H1 (cell line): ENCODE measurements around the gene CRKL. TPM values are rescaled to one million over a fixed set of nuclear protein-coding genes. Genes with fewer than 3 reads are reported as not detected.

Experiments used
- CTCF ChIA-PET: fragments of 300-600 bp; sonication (Branson Sonifier 250); formaldehyde crosslinking; loops from one replicate; lab custom pipeline; 2021; ENCODE audit not compliant: partially characterized antibody; lab: Charles Lee
- POLR2A ChIA-PET: fragments of 300-600 bp; sonication (Branson Sonifier 250); formaldehyde crosslinking; loops from one replicate; lab custom pipeline; 2021; ENCODE audit warnings: inconsistent platforms; ENCODE audit not compliant: partially characterized antibody; lab: Charles Lee
- DNase-seq, 2 experiments: peaks; one replicate each; pipeline versions ENCODE4 v3.0.0 to v3.0.0-alpha.2; 2010 to 2022; ENCODE audit warnings: low spot score in 2 of 2, low read depth in 1 of 2, mixed read lengths in 1 of 2
- FAIRE-seq: peaks from 2 replicates; lab custom pipeline; 2011; peaks lifted over from hg19 to GRCh38; lab: Jason Lieb, UNC
- H2AFZ ChIP-seq: 2 replicates; pipeline ENCODE4 v1.8.1; 2012; ENCODE audit warnings: low read length, inconsistent platforms
- H2AK5ac ChIP-seq: 2 replicates; pipeline ENCODE4 v1.6.1; 2013; ENCODE audit warnings: low read depth, low read length
- H2BK120ac ChIP-seq: replicated peaks from 2 replicates; pipeline ENCODE3; 2013; ENCODE audit warnings: low read depth, low read length, inconsistent platforms
- H2BK12ac ChIP-seq: 2 replicates; pipeline ENCODE4 v1.6.1; 2013; ENCODE audit warnings: low read depth, low read length
- H2BK15ac ChIP-seq: 2 replicates; pipeline ENCODE4 v1.6.1; 2013; ENCODE audit warnings: low read length
- H2BK20ac ChIP-seq: 2 replicates; pipeline ENCODE4 v1.6.1; 2013; ENCODE audit warnings: low read length
- H2BK5ac ChIP-seq: 2 replicates; pipeline ENCODE4 v1.6.1; 2013; ENCODE audit warnings: low read depth, low read length
- H3K14ac ChIP-seq: 2 replicates; pipeline ENCODE4 v1.6.1; 2013; ENCODE audit warnings: inconsistent platforms; ENCODE audit not compliant: insufficient read length
- H3K18ac ChIP-seq: 2 replicates; pipeline ENCODE4 v1.6.1; 2013; ENCODE audit warnings: low read length; ENCODE audit errors: extremely low read depth
- H3K23ac ChIP-seq: 2 replicates; pipeline ENCODE4 v1.6.1; 2013; ENCODE audit warnings: inconsistent platforms; ENCODE audit not compliant: insufficient read length
- H3K23me2 ChIP-seq: 2 replicates; pipeline ENCODE4 v1.6.1; 2013; ENCODE audit warnings: low read depth, low read length
- H3K27ac ChIP-seq: 2 replicates; pipeline ENCODE4 v1.6.1; 2011; ENCODE audit warnings: low read depth, low read length, inconsistent platforms
- H3K27me3 ChIP-seq, 4 experiments: replicated peaks in 1 of 4; 1 replicate in 1 of 4; 2 replicates in 3 of 4; pipeline versions ENCODE4 v1.6.1 to v1.8.1; 2011 to 2013; ENCODE audit warnings: low read length in 3 of 4, mild to moderate bottlenecking in 3 of 4, inconsistent platforms in 2 of 4, mixed read lengths in 2 of 4, moderate library complexity in 1 of 4; ENCODE audit not compliant: control insufficient read depth in 3 of 4, insufficient read depth in 3 of 4; ENCODE audit errors: extremely low read depth in 1 of 4
- H3K36me3 ChIP-seq, 4 experiments: 2 replicates each; pipeline versions ENCODE4 v1.6.1 to v1.8.1; 2011 to 2013; ENCODE audit warnings: mild to moderate bottlenecking in 4 of 4, low read length in 3 of 4, moderate library complexity in 2 of 4, control low read depth in 1 of 4, inconsistent platforms in 1 of 4; ENCODE audit not compliant: insufficient read depth in 4 of 4, control insufficient read depth in 2 of 4
- H3K4ac ChIP-seq: replicated peaks from 2 replicates; pipeline ENCODE3; 2013; ENCODE audit warnings: low read length, low read depth, mixed read lengths, inconsistent platforms; ENCODE audit not compliant: insufficient read length
- H3K4me1 ChIP-seq, 4 experiments: replicated peaks in 1 of 4; 1 replicate in 1 of 4; 2 replicates in 3 of 4; pipeline versions ENCODE4 v1.6.1 to v1.8.1; 2011 to 2013; ENCODE audit warnings: low read length in 3 of 4, inconsistent platforms in 2 of 4, mixed read lengths in 1 of 4; ENCODE audit not compliant: insufficient read depth in 4 of 4, control insufficient read depth in 3 of 4
- H3K4me2 ChIP-seq, 2 experiments: 2 replicates each; pipeline versions ENCODE4 v1.6.1 to v1.8.1; 2011 to 2013; ENCODE audit warnings: low read depth in 2 of 2, low read length in 2 of 2, control low read depth in 1 of 2, inconsistent platforms in 1 of 2, mild to moderate bottlenecking in 1 of 2; ENCODE audit not compliant: insufficient read depth in 1 of 2
- H3K4me3 ChIP-seq, 4 experiments: fragments of 200-600, 300-600 bp in 1 of 4; sonication (generic), shearing (Covaris generic), sonication (Bioruptor Twin) in 1 of 4; 2 replicates each; pipeline versions ENCODE4 v1.5.1 to v1.8.1; 2011 to 2016; ENCODE audit warnings: low read length in 4 of 4, low read depth in 3 of 4, control low read depth in 2 of 4, inconsistent platforms in 2 of 4, mild to moderate bottlenecking in 2 of 4, mixed read lengths in 1 of 4, moderate library complexity in 1 of 4; ENCODE audit not compliant: insufficient read depth in 2 of 4; ENCODE audit errors: extremely low read depth in 1 of 4
- H3K56ac ChIP-seq: replicated peaks from 2 replicates; pipeline ENCODE3; 2013; ENCODE audit warnings: low read depth, mild to moderate bottlenecking, mixed read lengths, low read length, inconsistent platforms; ENCODE audit not compliant: insufficient read length
- H3K79me1 ChIP-seq: 2 replicates; pipeline ENCODE4 v1.6.1; 2013; ENCODE audit warnings: low read depth, low read length, control low read depth
- H3K79me2 ChIP-seq, 2 experiments: 2 replicates each; pipeline versions ENCODE4 v1.6.1 to v1.8.1; 2012 to 2013; ENCODE audit warnings: low read length in 2 of 2, mild to moderate bottlenecking in 2 of 2, inconsistent platforms in 1 of 2; ENCODE audit not compliant: insufficient read depth in 2 of 2, control insufficient read depth in 1 of 2
- H3K9ac ChIP-seq, 4 experiments: replicated peaks in 1 of 4; 1 replicate in 1 of 4; 2 replicates in 3 of 4; pipeline versions ENCODE4 v1.6.1 to v1.8.1; 2011 to 2013; ENCODE audit warnings: low read depth in 3 of 4, low read length in 3 of 4, control low read depth in 2 of 4, mild to moderate bottlenecking in 2 of 4, moderate library complexity in 2 of 4, inconsistent platforms in 1 of 4; ENCODE audit errors: extremely low read depth in 1 of 4
- H3K9me3 ChIP-seq, 2 experiments: 2 replicates each; pipeline versions ENCODE4 v1.6.1 to v1.8.1; 2012 to 2013; ENCODE audit warnings: mild to moderate bottlenecking in 2 of 2, moderate library complexity in 2 of 2, control low read depth in 1 of 2, inconsistent platforms in 1 of 2, low read depth in 1 of 2, low read length in 1 of 2, mixed read lengths in 1 of 2; ENCODE audit not compliant: insufficient read depth in 2 of 2
- H4K20me1 ChIP-seq, 2 experiments: replicated peaks in 1 of 2; 2 replicates each; pipeline versions ENCODE3 to v1.8.1; 2011 to 2013; ENCODE audit warnings: inconsistent platforms in 2 of 2, low read length in 2 of 2, mild to moderate bottlenecking in 1 of 2; ENCODE audit not compliant: insufficient read depth in 2 of 2, control insufficient read depth in 1 of 2
- H4K5ac ChIP-seq: 2 replicates; pipeline ENCODE4 v1.6.1; 2013; ENCODE audit warnings: low read length, low read depth, mixed read lengths, inconsistent platforms; ENCODE audit not compliant: insufficient read length
- H4K8ac ChIP-seq: 2 replicates; pipeline ENCODE4 v1.8.0; 2013; ENCODE audit warnings: mild to moderate bottlenecking, moderate library complexity, low read length, inconsistent platforms; ENCODE audit not compliant: insufficient read depth; ENCODE audit errors: extremely low read depth
- H4K91ac ChIP-seq: replicated peaks from 2 replicates; pipeline ENCODE3; 2013; ENCODE audit warnings: low read length, mixed read lengths, inconsistent platforms; ENCODE audit not compliant: insufficient read length
- BACH1 ChIP-seq: IDR thresholded peaks from 2 replicates; pipeline ENCODE4 v1.6.1; 2012; ENCODE audit warnings: low read length, improper control_type of control experiment
- BCL11A ChIP-seq, 2 experiments: IDR thresholded peaks; one replicate each; pipeline ENCODE4 v1.6.1; 2011; ENCODE audit warnings: low read depth in 2 of 2, low read length in 2 of 2, mild to moderate bottlenecking in 2 of 2
- BRCA1 ChIP-seq: IDR thresholded peaks from 2 replicates; pipeline ENCODE4 v1.6.1; 2012; ENCODE audit warnings: low read depth, low read length, improper control_type of control experiment
- CHD2 ChIP-seq: IDR thresholded peaks from 2 replicates; pipeline ENCODE4 v1.6.1; 2012; ENCODE audit warnings: low read length, improper control_type of control experiment
- CREB1 ChIP-seq: IDR thresholded peaks from 2 replicates; pipeline ENCODE4 v1.6.1; 2012; ENCODE audit warnings: inconsistent platforms
- CTBP2 ChIP-seq: IDR thresholded peaks from 2 replicates; pipeline ENCODE4 v1.7.0; 2011; ENCODE audit warnings: borderline replicate concordance, mild to moderate bottlenecking, moderate library complexity, mixed read lengths, low read length; ENCODE audit not compliant: insufficient read depth, insufficient read length
- FOSL1 ChIP-seq: IDR thresholded peaks from 2 replicates; pipeline ENCODE4 v1.6.1; 2011; ENCODE audit warnings: mild to moderate bottlenecking, low read depth, low read length, moderate library complexity; ENCODE audit not compliant: insufficient read depth
- HDAC6 ChIP-seq: IDR thresholded peaks from one replicate; pipeline ENCODE4 v1.7.1; 2012; ENCODE audit warnings: low read depth, mild to moderate bottlenecking, inconsistent platforms, low read length, moderate library complexity
- KDM1A ChIP-seq: fragments of 200-600, 300-600 bp; sonication (generic); IDR thresholded peaks from 2 replicates; pipeline ENCODE4 v1.7.1; 2016; ENCODE audit warnings: mild to moderate bottlenecking, low read length, borderline replicate concordance
- NRF1 ChIP-seq: IDR thresholded peaks from 2 replicates; pipeline ENCODE4 v1.6.1; 2011; ENCODE audit warnings: mild to moderate bottlenecking, low read depth, low read length, improper control_type of control experiment
- RAD21 ChIP-seq, 2 experiments: IDR thresholded peaks in 1 of 2; conservative IDR thresholded peaks in 1 of 2; 2 replicates each; pipeline ENCODE4 v1.6.1; 2011; ENCODE audit warnings: low read depth in 2 of 2, low read length in 2 of 2, improper control_type of control experiment in 1 of 2, inconsistent platforms in 1 of 2, mild to moderate bottlenecking in 1 of 2, moderate library complexity in 1 of 2
- RFX5 ChIP-seq: IDR thresholded peaks from 2 replicates; pipeline ENCODE4 v1.6.1; 2011; ENCODE audit warnings: low read depth, low read length, improper control_type of control experiment, borderline replicate concordance
- RNF2 ChIP-seq: fragments of 200-900, 300-1000 bp; sonication (generic); IDR thresholded peaks from 2 replicates; pipeline ENCODE4 v1.7.1; 2016; ENCODE audit warnings: borderline replicate concordance, low read depth, mild to moderate bottlenecking, antibody characterized with exemption, low read length; ENCODE audit not compliant: poor library complexity, severe bottlenecking; ENCODE audit errors: missing control alignments
- TEAD4 ChIP-seq: IDR thresholded peaks from 2 replicates; pipeline ENCODE4 v1.6.1; 2012; ENCODE audit warnings: low read depth, low read length, inconsistent platforms, mixed read lengths
- WGBS, 2 experiments: shearing (Covaris generic) in 1 of 2; methylation state at CpG; one replicate each; pipeline versions ENCODE4 v1.1.6 to v1.1.7; 2013 to 2015; ENCODE audit warnings: low lambda C conversion rate in 2 of 2, mixed read lengths in 2 of 2, inconsistent platforms in 1 of 2, low coverage in 1 of 2, missing lambda C conversion rate in 1 of 2; ENCODE audit not compliant: insufficient replicate concordance in 2 of 2, insufficient coverage in 1 of 2, insufficient read length in 1 of 2; ENCODE audit errors: extremely low coverage in 1 of 2, missing lambda C conversion rate in 1 of 2; 5-methylcytosine and 5-hydroxymethylcytosine counted together
- polyA plus RNA-seq, 7 experiments: library from polyadenylated mRNA; depleted of rRNA in 3 of 7; stranded (reverse) in 5 of 7; unstranded in 2 of 7; fragments of >200 nt in 5 of 7; fragments of 200-250 nt in 2 of 7; gene quantifications; 1 replicate in 5 of 7; 2 replicates in 1 of 7; 4 replicates in 1 of 7; pipeline versions ENCODE4 v1.2.1 to v1.2.3, GENCODE V29; 2011 to 2013; ENCODE audit warnings: missing spikeins in 2 of 7, mixed read lengths in 2 of 7
- total RNA-seq: library from RNA; stranded (reverse); fragmentation: NEBNext Ultra II Directional; extraction: Animal tissue kit (Norgen Biotek cat#: 25700); gene quantifications from 2 replicates; pipeline ENCODE4 v1.2.1, GENCODE V29; 2021

CRKL gene
- total and polyA plus RNA-seq, 2 of the 8 experiments (the other 6 are each of a cell fraction or from before 2014, with no cell fraction given) = 34.5 to 94.5 TPM

- no peaks in the 10 kb centered on the region; a peak in 1 of 8 replicates for H3K36me3 ChIP-seq
- no peak overlapping the region for H4K91ac ChIP-seq
- no peak overlapping the region for H2BK15ac ChIP-seq
- no peak overlapping the region for H3K27ac ChIP-seq
- no peaks in the 10 kb centered on the region for H3K27me3 ChIP-seq
- no peak overlapping the region for H3K18ac ChIP-seq
- peaks cover 1% of the 10 kb centered on the region; the same call in 1 of the 2 replicates for H3K23me2 ChIP-seq
- no peaks in the 10 kb centered on the region for H4K20me1 ChIP-seq
- H3K4me3 ChIP-seq = no peak overlapping the region
- no peak overlapping the region for H3K14ac ChIP-seq
- H3K23ac ChIP-seq = no peak overlapping the region
- no peaks in the 10 kb centered on the region for H3K9me3 ChIP-seq
- 85% methylated on average over 1 of the region's 1 CpG; no CpG with 5 or more reads in 1 of the 2 experiments for WGBS, 2 experiments
- no peak overlapping the region for H4K8ac ChIP-seq
- H3K56ac ChIP-seq = no peak overlapping the region
- no peak overlapping the region for H3K4me2 ChIP-seq
- H2BK20ac ChIP-seq = no peak overlapping the region
- TF ChIP-seq CREB1 = no peak
- no peak for TF ChIP-seq RAD21 (IDR thresholded peaks at IDR 0.05 in 1 of 2, conservative IDR thresholded peaks at IDR 0.05 in 1 of 2; ENCODE audit: low read depth in 2 of 2, low read length in 2 of 2)
- TF ChIP-seq CTBP2 = no peak
- TF ChIP-seq FOSL1 = no peak
- TF ChIP-seq TEAD4 = no peak
- no peak for TF ChIP-seq BRCA1
- TF ChIP-seq BCL11A (IDR thresholded peaks at IDR 0.05; ENCODE audit: low read depth in 2 of 2, low read length in 2 of 2) = no peak
- no peak for TF ChIP-seq KDM1A
- no peak for TF ChIP-seq HDAC6
- TF ChIP-seq BACH1 = no peak
- TF ChIP-seq RFX5 = no peak
- no peak for TF ChIP-seq NRF1
- TF ChIP-seq RNF2 = no peak
- TF ChIP-seq CHD2 = no peak
- no peak overlapping the region for H2BK12ac ChIP-seq
- H3K79me1 ChIP-seq = no peaks in the 10 kb centered on the region; the same call in 1 of the 2 replicates
- no peak for DNase-seq
- POLR2A ChIA-PET = interaction anchor here (1.0 kb wide), 3 partner anchors 9 to 75 kb away, joined by 3 read pairs; partner anchors contain the start of genes PI4KA and SNAP29
- no peaks in the 10 kb centered on the region for H3K79me2 ChIP-seq
- no peak overlapping the region for H2AK5ac ChIP-seq
- H2AFZ ChIP-seq = no peak overlapping the region
- H2BK5ac ChIP-seq = no peak overlapping the region
- no peak overlapping the region for H4K5ac ChIP-seq
- no peak overlapping the region for H2BK120ac ChIP-seq
- FAIRE-seq = no peak
- CTCF ChIA-PET = interaction anchor here (1.2 to 3.0 kb wide), 2 partner anchors 11 to 14 kb away, joined by 4 to 21 read pairs; no protein-coding TSS in a partner anchor
- no peaks in the 10 kb centered on the region for H3K4me1 ChIP-seq
- no peak overlapping the region for H3K9ac ChIP-seq
- no peak overlapping the region for H3K4ac ChIP-seq
These were observed 41.9 kb upstream of the CRKL start for GRCh38 chr22:20875296-20875695.
